Peyer's patch (tissue), 4 donors: Measurements from ENCODE around the gene SPDYE4.

Experiments used
- POLR2A ChIP-seq, 2 donors: fragments of 450-650 bp; IDR thresholded peaks; one replicate each; pipeline ENCODE4 v1.5.1; 2017; ENCODE audit warnings: antibody characterized with exemption in 2 of 2, mild to moderate bottlenecking in 2 of 2, moderate library complexity in 2 of 2
- TF ChIP-seq, protein P1 (sequence below), 6 experiments: fragments of 450-650 bp in 4 of 6; fragments of 200-600 bp in 2 of 6; sonication (generic) in 1 of 6; IDR thresholded peaks; one replicate each; pipeline ENCODE4 v1.5.1; 2017 to 2019; ENCODE audit warnings: antibody characterized with exemption in 6 of 6, mild to moderate bottlenecking in 3 of 6, moderate library complexity in 1 of 6

DNA sequence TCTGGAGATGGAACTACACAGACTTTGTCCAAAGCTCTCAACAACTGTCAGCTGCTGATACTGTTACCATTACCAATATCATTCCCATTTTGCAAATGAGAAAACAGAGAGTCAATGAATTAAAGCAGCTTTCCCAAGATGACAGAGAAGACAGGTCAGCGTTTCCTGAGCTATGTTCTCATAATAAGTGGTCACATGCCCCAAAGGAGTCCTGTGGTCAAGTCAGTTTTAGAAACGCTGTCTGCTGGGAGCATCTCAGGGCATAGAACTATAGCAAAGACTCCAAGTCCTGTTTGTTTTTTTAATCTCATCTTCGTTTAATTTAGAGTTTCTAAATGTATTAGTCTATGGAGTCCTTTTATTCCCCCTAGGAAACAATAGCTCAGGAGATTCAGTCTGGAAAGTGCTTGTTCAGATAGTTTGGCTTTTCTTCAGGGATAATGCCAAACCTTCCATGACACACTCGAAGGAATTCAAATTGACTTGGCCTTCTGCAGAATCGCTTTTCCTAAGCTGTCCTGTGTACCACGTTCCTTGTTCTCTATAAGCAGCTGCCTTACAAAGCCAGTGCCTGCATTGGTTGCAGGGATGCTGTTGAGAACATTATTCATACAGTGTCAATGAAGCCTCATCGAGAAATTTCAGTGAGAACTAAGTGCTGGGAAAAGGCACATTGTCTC lies 25.8 kb downstream of the SPDYE4 start:
- TF ChIP-seq, protein P1, sequence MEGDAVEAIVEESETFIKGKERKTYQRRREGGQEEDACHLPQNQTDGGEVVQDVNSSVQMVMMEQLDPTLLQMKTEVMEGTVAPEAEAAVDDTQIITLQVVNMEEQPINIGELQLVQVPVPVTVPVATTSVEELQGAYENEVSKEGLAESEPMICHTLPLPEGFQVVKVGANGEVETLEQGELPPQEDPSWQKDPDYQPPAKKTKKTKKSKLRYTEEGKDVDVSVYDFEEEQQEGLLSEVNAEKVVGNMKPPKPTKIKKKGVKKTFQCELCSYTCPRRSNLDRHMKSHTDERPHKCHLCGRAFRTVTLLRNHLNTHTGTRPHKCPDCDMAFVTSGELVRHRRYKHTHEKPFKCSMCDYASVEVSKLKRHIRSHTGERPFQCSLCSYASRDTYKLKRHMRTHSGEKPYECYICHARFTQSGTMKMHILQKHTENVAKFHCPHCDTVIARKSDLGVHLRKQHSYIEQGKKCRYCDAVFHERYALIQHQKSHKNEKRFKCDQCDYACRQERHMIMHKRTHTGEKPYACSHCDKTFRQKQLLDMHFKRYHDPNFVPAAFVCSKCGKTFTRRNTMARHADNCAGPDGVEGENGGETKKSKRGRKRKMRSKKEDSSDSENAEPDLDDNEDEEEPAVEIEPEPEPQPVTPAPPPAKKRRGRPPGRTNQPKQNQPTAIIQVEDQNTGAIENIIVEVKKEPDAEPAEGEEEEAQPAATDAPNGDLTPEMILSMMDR (IDR thresholded peaks at IDR 0.05): no peak
- TF ChIP-seq POLR2A (IDR thresholded peaks at IDR 0.05): no peak
